SJSA1 (cell line): ENCODE results near the gene LHPP. TPM values are rescaled to one million over a fixed set of nuclear protein-coding genes. Genes with fewer than 3 reads are reported as not detected.
"Not testable (repeated sequence)": the region's sequence is repeated elsewhere in the genome, so short reads cannot be mapped to it uniquely, and the experiment has no call there.

Source experiments
- DNase-seq, 2 experiments: peaks; one replicate each; pipeline ENCODE4 v3.0.0-alpha.2; 2015 to 2020; ENCODE audit warnings: low spot score in 2 of 2, low read depth in 1 of 2
- H3K27ac ChIP-seq: fragments of 250-450 bp; sonication (Bioruptor Pico); 2 replicates; pipeline ENCODE4 v1.5.1; 2020; ENCODE audit warnings: mild to moderate bottlenecking, moderate library complexity
- H3K27me3 ChIP-seq: fragments of 250-450 bp; sonication (Bioruptor Pico); replicated peaks from 2 replicates; pipeline ENCODE4 v1.5.1; 2020; ENCODE audit warnings: mild to moderate bottlenecking, moderate library complexity
- H3K36me3 ChIP-seq: fragments of 250-450 bp; sonication (Bioruptor Pico); 2 replicates; pipeline ENCODE4 v1.5.1; 2020; ENCODE audit warnings: mild to moderate bottlenecking
- H3K4me1 ChIP-seq: fragments of 250-450 bp; sonication (Bioruptor Pico); replicated peaks from 2 replicates; pipeline ENCODE4 v1.6.1; 2021; ENCODE audit warnings: mild to moderate bottlenecking
- H3K4me3 ChIP-seq: fragments of 250-450 bp; sonication (Bioruptor Pico); 2 replicates; pipeline ENCODE4 v1.5.1; 2020; ENCODE audit warnings: mild to moderate bottlenecking
- H3K9me3 ChIP-seq: fragments of 250-450 bp; sonication (Bioruptor Pico); replicated peaks from 2 replicates; pipeline ENCODE4 v1.5.1; 2020; ENCODE audit warnings: mild to moderate bottlenecking
- total RNA-seq: library from RNA; depleted of rRNA; stranded (reverse); fragments of >200 nt; shearing (Covaris generic); gene quantifications from 2 replicates; pipeline ENCODE4 v1.2.3, GENCODE V29; 2014

The LHPP gene
- total RNA-seq, 1 experiment from 2014 or later = 8.8 TPM

DNA sequence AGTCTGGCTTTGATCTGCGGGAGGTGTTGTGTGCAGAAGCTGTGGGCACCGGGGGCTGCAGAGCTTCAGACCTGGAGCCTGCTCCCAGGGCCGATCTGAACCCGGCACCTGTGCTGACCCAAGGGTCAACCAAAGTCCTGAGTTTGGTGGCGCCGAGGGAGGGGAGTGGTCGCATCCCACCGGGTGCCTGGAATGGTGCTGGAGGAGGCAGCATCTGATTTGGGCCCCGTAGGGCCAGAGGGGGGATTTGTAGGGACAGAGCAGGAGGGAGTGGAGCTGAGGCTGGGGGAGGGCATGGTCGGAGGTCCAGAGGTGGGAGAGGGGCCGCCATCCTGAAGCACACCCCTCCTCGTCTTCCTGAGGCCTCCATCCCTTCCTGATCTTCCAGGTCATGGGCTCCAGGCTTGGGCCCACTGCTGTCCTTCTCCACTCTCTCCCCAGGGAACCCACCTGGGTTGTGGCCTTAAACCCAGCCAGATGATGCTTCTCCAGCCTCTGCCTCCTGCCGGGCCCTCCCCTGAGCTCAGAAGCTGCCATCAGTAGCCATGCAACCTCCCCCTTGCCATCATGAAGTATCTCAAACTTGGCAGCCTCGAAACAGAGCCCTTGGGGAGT lies 112.9 kb downstream of the LHPP start:
- H3K4me3 ChIP-seq = no peak overlapping the region
- H3K27ac ChIP-seq = no peak overlapping the region
- no peaks in the 10 kb centered on the region for H3K36me3 ChIP-seq
- H3K9me3 ChIP-seq = no peaks in the 10 kb centered on the region
- H3K27me3 ChIP-seq = peaks cover 8% of the 10 kb centered on the region; the same call in 1 of the 2 replicates
- DNase-seq = no peak
- no peaks in the 10 kb centered on the region for H3K4me1 ChIP-seq

DNA sequence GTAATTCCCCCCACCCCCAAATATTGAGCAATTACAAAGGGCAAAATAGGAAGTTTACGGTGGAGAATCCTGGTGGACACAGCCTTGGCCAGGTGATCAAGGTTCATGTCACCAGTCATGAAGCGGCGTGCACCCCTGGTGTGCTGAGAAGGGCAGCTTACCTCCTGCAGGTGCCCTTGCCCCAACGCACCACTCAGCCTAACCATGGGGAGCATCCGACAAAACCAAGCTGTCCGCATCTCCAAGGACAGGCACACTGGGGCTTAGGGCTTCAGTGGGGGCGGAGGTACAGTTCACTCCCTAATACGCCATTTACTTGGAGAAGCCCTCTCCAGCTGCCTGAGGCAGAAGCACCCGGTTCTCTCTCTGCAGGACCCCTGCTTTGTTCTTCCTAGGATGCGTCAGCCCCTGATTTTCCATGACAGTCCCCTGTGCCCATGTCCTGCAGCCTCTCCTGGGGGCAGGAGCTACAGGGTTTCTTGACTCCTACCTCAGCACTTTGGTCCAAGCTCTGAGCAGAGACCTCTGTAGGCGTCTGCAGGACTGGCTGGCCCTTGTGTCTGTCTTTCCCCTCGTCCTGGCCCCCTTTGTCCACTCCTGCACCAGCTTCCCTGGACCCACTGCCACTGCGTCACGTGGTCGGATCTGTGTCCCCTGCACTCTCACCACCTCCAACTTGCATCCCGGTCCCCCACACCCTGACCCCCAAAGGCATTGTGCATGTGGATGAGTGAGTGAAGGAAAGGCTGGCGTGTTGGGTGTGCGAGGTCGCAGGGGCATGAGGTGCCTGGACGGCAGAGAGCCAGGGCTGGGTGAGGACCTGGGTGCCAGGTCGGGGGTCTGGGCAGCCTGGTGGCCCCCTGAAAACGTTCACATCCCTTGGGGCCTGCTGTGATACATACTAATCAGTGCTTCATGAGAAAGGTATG lies 113.7 kb downstream of the LHPP start:
- Histone ChIP-seq H3K9me3 (no peaks in the 10 kb centered on the region), H3K27me3 (peaks cover 5% of the 10 kb centered on the region; the same call in 1 of the 2 replicates), H3K27ac (no peak overlapping the region), H3K4me1 (no peaks in the 10 kb centered on the region), H3K36me3 (no peaks in the 10 kb centered on the region), H3K4me3 (no peak overlapping the region)
- no peak for DNase-seq

DNA sequence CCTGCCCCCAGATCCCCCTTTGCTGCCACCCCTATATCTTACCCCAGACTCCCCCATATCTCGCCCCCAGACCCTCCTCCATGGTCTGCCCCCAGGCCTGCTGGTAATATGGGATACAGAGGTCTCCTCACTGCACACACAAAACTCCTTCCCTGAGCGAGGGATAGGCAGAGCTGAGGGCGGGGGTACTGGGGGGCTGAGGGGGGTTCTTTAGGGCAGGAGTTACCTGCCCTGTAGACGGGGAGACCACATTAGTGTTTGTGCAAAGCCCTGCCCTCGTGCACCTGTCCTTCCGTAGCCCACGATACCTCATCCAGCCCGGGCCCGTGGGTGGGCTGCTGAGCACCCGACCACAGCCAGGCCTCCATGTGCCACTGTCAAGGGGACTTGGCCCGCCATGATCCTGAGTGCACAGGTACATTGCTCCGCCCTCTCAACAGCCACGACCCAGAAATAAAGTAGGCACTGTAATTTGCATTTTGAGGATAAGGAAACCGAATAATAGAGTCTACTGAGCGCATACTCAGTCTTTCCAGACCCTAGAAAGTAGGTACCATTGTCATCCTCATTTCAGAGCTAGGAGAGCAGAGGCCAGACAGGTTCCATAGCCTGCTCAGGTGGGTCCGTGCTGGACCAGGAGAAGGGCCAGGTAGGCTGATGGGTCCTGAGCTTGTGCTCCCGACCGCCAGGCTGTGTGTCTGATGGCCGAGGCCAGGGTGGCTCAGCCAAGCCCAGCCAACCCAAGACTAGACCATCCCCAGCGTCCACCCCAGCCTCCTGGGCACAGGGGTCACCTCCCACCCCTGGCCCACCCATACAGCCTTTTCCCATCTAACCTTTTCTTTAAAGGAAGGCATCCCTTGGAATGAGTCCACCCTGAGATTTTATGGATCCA lies 115.2 kb downstream of the LHPP start:
- DNase-seq = no peak
- Histone ChIP-seq H3K27ac (no peak overlapping the region), H3K4me3 (no peak overlapping the region), H3K9me3 (no peaks in the 10 kb centered on the region), H3K27me3 (peaks cover 9% of the 10 kb centered on the region; the same call in 1 of the 2 replicates), H3K36me3 (no peaks in the 10 kb centered on the region), H3K4me1 (no peaks in the 10 kb centered on the region)

DNA sequence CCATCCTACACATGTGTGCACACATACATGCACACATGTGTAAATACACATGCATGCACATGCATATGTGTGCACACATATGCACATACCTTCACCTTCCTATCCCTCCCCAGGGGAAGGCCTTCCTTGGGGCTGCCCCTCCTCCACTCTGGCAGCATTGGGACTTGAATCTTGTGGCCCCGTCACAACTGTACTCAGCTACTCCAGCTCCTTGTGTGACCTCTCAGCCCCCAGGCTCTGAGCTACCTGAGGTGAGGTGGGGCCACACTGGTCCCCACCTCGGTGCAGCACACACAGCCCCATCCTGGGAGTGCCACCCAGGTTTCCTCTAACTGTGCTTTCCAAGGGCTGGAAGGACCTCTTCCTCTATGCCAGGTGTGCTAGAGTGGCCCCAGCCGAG lies 116.0 kb downstream of the LHPP start:
- H3K9me3 ChIP-seq = no peaks in the 10 kb centered on the region
- H3K4me1 ChIP-seq = no peaks in the 10 kb centered on the region
- H3K36me3 ChIP-seq = no peaks in the 10 kb centered on the region
- H3K27ac ChIP-seq = no peak overlapping the region
- peaks cover 9% of the 10 kb centered on the region; the same call in 1 of the 2 replicates for H3K27me3 ChIP-seq
- H3K4me3 ChIP-seq = no peak overlapping the region
- DNase-seq = no peak

DNA sequence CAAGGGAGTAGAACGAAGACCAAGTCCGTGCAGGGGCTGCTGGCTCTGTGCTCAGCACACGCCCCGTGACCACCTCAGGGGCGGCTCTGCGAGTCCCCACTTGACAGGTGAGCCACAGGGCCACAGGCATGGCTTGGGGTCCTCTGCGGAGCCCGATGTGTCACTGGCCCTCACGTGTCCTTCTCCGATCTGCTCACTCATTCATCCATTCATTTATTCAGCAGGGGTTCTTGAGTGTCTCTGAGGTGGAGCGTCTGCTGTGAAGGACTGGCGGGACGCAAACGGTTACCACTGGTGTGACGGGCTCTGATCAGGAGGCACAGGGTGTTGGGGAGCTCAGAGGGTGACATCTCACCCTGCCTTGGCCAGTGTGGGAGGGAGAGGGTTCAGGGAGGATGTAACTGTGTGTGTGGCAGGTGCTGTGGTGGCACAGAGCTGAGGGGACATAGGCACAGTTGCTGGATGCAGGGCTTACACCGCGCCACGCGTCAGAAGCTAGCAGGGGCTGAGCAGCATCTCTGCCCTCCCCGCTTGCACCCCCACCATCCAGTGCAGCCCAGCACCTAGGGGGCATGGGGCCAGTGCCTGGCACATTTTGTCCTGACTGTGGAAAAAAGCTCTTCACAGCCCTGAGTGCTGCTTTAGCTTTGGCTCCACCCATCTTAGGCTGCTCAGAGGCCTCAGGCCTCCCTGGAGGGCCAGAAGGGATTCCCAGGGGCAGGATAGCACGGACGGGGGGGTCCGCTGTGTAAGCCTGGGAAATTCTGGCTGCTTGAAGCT lies 116.8 kb downstream of the LHPP start:
- no peak for DNase-seq
- Histone ChIP-seq H3K27ac (no peak overlapping the region), H3K27me3 (peaks cover 9% of the 10 kb centered on the region; the same call in 1 of the 2 replicates), H3K9me3 (no peaks in the 10 kb centered on the region), H3K4me3 (no peak overlapping the region), H3K4me1 (no peaks in the 10 kb centered on the region), H3K36me3 (no peaks in the 10 kb centered on the region)

DNA sequence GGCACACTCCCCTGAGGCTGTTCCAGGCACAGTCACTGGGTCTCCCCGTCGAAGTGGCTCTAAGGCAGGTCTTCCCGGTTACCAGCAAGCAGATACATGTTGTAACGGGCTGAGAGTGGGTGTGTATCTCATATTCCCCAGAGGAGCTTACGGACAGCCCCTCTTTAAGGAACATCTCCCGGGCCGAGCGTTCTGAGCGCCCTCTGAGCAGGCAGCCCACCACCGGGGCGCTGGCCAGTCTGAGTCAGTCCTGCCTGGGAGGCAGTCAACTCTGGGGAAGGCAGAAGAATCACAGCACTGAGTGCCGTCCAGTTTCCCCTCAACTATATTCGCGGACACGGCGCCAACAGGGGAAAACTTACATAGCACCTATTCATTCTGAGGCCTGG lies 117.4 kb downstream of the LHPP start:
- H3K27ac ChIP-seq = no peak overlapping the region
- peaks cover 9% of the 10 kb centered on the region; the same call in 1 of the 2 replicates for H3K27me3 ChIP-seq
- DNase-seq = no peak
- H3K9me3 ChIP-seq = no peaks in the 10 kb centered on the region
- H3K4me3 ChIP-seq = no peak overlapping the region
- H3K36me3 ChIP-seq = no peaks in the 10 kb centered on the region
- H3K4me1 ChIP-seq = no peaks in the 10 kb centered on the region

DNA sequence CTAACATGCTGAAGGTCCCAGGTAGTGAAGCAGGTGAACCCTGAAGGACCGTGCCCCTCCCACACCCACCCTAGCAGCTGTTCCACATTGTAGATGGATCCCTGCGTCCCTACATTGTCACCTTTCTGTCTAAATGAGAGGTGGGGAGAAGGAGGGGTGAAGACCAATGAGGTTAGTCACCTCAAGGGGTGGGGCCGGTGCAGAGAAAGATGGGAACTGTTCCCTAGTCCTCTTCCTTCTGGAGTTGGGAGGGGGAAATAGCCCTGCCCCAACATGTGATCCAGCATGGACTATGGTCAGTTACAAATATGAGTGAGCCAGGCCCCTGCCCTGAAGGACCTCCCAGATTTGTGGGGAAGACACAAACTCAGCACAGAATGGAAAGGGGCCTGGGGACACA lies 124.5 kb downstream of the LHPP start:
- DNase-seq = no peak
- Histone ChIP-seq H3K36me3 (no peaks in the 10 kb centered on the region), H3K27ac (no peak overlapping the region), H3K27me3 (peaks cover 3% of the 10 kb centered on the region; the same call in 1 of the 2 replicates), H3K9me3 (no peaks in the 10 kb centered on the region), H3K4me1 (no peaks in the 10 kb centered on the region), H3K4me3 (no peak overlapping the region)

DNA sequence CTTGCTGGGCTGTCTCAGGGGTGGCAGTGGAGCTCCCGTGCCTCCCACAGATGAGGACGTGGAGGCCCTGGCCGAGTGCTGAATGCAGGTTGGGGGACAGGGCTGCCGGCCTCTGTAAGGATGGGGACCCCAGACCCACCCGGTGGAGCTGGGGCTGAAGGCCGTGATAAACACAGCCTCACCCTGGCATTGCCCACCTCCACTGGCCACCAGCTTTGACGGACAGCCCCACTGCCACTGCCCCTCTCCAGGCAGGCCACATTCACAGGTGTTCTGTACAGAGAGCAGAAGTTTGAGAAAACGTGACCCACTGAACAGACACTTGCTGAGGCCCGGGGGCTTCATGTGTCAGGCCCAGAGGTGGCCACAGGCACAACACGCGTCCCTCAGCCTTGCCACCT lies 126.2 kb downstream of the LHPP start:
- Histone ChIP-seq H3K4me1 (no peaks in the 10 kb centered on the region), H3K9me3 (no peaks in the 10 kb centered on the region), H3K27me3 (no peaks in the 10 kb centered on the region; the same call in 1 of the 2 replicates), H3K4me3 (no peak overlapping the region), H3K36me3 (no peaks in the 10 kb centered on the region), H3K27ac (no peak overlapping the region)
- no peak for DNase-seq

DNA sequence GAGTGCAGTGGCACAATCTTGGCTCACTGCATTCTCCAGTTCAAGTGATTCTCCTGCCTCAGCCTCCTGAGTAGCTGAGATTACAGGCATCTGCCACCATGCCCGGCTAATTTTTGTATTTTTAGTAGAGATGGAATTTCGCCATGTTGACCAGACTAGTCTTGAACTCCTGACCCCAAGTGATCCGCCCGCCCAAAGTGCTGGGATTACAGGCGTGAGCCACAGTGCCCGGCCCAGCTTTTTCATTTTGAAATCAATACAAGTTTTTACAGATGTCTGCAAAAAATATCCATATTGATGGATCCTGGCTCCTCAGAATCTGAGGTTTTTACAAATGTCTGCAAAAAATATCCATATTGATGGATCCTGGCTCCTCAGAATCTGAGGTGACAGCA lies 126.7 kb downstream of the LHPP start:
- H3K4me1 ChIP-seq, H3K4me3 ChIP-seq, H3K36me3 ChIP-seq, H3K9me3 ChIP-seq, H3K27me3 ChIP-seq, H3K27ac ChIP-seq, DNase-seq: not testable (repeated sequence)

DNA sequence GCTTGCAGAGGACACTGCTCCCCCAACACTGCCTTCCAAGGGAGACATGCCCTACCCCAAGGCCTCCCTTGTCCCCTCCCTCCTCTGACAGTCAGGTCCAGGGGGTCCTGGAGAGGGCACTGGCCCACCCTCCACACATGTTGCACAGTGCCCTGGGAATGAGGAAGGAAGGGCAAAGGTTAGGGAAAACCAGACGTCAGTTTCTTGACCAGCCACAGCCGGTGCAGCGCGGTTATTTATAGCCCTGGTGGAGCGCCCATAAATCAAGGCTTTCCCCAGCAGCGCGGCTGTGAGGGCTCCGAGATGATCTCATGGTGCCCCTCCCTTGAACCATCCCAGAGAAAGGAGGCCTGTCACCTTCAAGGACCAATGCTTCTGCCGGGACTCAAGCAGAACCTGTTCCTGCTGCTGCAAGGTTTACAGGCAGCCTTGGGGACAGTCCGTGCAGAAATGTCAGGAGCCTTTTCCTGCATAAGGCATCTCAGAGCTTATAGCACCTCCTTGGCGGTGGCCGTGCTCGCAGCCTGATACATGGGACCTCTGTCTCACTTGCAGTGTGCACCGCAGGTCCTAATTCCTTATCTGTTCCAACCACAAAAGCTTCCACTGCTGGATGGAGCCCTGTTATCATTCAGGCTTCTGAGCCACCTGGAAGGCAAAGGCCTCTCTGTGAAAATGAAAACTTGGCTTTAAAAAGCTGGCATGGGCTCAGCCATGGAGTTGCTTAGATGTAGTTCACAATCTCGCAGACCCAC lies 127.3 kb downstream of the LHPP start:
- H3K27ac ChIP-seq = no peak overlapping the region
- no peak for DNase-seq

DNA sequence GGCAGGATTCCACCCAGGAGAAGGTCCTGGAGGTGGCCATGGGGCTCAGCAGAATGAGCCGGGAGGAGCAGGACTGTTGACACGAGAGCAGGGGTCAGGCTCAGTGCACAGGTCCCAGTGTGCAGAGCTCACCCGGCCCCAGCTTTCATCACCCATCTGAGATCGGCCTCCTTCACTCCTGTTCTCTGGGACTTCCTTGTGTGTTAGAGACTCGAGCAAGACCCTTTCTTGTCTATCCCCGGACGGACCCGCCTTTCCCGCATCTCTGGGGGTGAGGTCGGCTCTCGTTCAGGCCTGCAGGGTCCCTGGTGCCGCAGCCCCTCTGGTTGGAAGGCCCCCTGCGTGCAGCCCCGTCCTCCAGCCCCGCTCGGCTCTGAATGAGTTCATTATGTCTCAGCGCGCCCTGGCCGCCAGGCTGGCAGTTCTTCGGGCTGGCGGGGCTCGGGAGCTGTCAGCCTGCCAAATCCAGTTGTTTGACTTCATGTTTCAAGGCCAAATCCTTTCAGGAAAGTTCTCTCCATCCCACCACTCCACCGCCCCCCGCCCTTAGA lies 127.9 kb downstream of the LHPP start:
- H3K27ac ChIP-seq = no peak overlapping the region
- H3K4me3 ChIP-seq = no peak overlapping the region

More for the DNA sequence above, 127.3 kb downstream of the LHPP start:
- Histone ChIP-seq H3K36me3 (no peaks in the 10 kb centered on the region), H3K27me3 (no peaks in the 10 kb centered on the region; the same call in 1 of the 2 replicates), H3K4me3 (no peak overlapping the region), H3K4me1 (no peaks in the 10 kb centered on the region), H3K9me3 (no peaks in the 10 kb centered on the region)

More for the DNA sequence above, 127.9 kb downstream of the LHPP start:
- no peaks in the 10 kb centered on the region for H3K9me3 ChIP-seq
- H3K4me1 ChIP-seq = no peaks in the 10 kb centered on the region
- no peak for DNase-seq
- H3K27me3 ChIP-seq = no peaks in the 10 kb centered on the region; the same call in 1 of the 2 replicates
- no peaks in the 10 kb centered on the region for H3K36me3 ChIP-seq
